Measurements from ENCODE around the gene APOA4. TPM values are rescaled to one million over a fixed set of nuclear protein-coding genes. Genes with fewer than 3 reads are reported as not detected.
A peak's percentile ranks its signal among the peaks of the same experiment; 100 is the strongest.

The APOA4 gene
- total and polyA plus RNA-seq, 2 of the 13 experiments (the other 11 are each of a cell fraction or from before 2014, with no cell fraction given) = 3.8 to 7.2 TPM

DNA sequence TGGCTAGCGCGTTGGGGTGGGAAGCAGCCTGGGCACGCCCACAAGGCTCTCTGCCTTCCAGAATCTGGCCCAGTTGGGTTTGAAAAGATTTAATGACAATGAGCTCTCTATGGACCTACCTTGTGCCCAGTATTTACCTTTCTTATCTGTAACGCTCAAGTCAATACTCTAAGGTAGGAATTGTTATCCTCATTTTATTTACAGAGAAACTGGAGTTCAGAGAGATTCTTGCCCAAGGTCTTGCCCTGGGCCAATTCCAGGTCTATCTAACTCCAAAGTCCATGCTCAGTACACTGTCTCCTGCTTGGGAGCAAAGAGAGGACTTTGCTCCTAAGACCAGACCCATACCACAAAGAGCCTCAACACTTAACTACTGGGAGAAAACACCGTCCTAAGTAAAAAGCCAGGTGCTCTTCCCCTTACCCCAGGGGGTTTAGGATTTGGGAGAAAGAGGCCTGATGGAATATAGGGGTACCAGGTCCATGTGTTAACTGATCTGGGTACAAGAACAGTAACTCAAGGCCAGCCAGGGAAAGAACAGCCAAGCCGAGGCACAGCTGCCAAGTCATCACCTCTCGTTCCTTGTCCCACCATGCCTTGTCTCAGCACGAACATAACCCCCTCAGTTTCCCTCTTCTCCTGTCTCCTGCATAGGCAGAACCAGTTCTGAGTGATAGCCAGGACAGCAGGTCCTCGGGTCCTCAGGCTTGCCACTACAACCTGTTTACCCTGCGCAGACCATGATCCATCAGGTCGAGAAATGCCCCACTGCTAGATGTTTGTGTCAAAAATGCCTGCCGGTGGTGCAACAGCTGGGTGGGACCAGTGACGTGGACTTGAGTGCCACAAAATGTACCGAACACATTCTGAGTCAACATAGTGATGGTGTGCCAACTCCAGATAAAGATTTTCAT lies 14.6 kb downstream of the APOA4 start (continued):
- TF ChIP-seq SIX1 (CRISPR knock-in tag; IDR thresholded peaks at IDR 0.05; ENCODE audit: borderline replicate concordance) (peak; percentile 98), ZNF615 (CRISPR knock-in tag; IDR thresholded peaks at IDR 0.05; ENCODE audit: borderline replicate concordance) (0 out of 2 replicates have a peak, but pooled peaks have one; percentile 8), ZNF772 (CRISPR knock-in tag; IDR thresholded peaks at IDR 0.05) (no peak; the same call in 1 of the 2 replicates), SP140L (CRISPR knock-in tag; IDR thresholded peaks at IDR 0.05; ENCODE audit: borderline replicate concordance) (no peak), ZNF563 (CRISPR knock-in tag; IDR thresholded peaks at IDR 0.05) (0 out of 2 replicates have a peak, but pooled peaks have one; percentile 43), U2AF2 (IDR thresholded peaks at IDR 0.05; ENCODE audit: low read depth, low read length) (no peak)
- TF ChIP-seq, protein P1, sequence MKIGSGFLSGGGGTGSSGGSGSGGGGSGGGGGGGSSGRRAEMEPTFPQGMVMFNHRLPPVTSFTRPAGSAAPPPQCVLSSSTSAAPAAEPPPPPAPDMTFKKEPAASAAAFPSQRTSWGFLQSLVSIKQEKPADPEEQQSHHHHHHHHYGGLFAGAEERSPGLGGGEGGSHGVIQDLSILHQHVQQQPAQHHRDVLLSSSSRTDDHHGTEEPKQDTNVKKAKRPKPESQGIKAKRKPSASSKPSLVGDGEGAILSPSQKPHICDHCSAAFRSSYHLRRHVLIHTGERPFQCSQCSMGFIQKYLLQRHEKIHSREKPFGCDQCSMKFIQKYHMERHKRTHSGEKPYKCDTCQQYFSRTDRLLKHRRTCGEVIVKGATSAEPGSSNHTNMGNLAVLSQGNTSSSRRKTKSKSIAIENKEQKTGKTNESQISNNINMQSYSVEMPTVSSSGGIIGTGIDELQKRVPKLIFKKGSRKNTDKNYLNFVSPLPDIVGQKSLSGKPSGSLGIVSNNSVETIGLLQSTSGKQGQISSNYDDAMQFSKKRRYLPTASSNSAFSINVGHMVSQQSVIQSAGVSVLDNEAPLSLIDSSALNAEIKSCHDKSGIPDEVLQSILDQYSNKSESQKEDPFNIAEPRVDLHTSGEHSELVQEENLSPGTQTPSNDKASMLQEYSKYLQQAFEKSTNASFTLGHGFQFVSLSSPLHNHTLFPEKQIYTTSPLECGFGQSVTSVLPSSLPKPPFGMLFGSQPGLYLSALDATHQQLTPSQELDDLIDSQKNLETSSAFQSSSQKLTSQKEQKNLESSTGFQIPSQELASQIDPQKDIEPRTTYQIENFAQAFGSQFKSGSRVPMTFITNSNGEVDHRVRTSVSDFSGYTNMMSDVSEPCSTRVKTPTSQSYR (CRISPR knock-in tag; IDR thresholded peaks at IDR 0.05; ENCODE audit: borderline replicate concordance) = peak; percentile 78; the same call in 1 of the 2 replicates
- TF ChIP-seq, protein P2, sequence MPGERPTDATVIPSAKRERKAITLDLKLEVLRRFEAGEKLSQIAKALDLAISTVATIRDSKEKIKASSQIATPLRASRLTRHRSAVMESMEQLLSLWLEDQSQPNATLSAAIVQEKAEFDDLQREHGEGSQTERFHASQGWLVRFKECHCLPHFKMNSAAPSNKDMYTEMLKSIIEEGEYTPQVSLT (CRISPR knock-in tag; IDR thresholded peaks at IDR 0.05; ENCODE audit: borderline replicate concordance, low read depth) = no peak
- TF ChIP-seq, protein P3, sequence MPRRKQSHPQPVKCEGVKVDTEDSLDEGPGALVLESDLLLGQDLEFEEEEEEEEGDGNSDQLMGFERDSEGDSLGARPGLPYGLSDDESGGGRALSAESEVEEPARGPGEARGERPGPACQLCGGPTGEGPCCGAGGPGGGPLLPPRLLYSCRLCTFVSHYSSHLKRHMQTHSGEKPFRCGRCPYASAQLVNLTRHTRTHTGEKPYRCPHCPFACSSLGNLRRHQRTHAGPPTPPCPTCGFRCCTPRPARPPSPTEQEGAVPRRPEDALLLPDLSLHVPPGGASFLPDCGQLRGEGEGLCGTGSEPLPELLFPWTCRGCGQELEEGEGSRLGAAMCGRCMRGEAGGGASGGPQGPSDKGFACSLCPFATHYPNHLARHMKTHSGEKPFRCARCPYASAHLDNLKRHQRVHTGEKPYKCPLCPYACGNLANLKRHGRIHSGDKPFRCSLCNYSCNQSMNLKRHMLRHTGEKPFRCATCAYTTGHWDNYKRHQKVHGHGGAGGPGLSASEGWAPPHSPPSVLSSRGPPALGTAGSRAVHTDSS (CRISPR knock-in tag; conservative IDR thresholded peaks at IDR 0.05) = no peak
- TF ChIP-seq, protein P4, sequence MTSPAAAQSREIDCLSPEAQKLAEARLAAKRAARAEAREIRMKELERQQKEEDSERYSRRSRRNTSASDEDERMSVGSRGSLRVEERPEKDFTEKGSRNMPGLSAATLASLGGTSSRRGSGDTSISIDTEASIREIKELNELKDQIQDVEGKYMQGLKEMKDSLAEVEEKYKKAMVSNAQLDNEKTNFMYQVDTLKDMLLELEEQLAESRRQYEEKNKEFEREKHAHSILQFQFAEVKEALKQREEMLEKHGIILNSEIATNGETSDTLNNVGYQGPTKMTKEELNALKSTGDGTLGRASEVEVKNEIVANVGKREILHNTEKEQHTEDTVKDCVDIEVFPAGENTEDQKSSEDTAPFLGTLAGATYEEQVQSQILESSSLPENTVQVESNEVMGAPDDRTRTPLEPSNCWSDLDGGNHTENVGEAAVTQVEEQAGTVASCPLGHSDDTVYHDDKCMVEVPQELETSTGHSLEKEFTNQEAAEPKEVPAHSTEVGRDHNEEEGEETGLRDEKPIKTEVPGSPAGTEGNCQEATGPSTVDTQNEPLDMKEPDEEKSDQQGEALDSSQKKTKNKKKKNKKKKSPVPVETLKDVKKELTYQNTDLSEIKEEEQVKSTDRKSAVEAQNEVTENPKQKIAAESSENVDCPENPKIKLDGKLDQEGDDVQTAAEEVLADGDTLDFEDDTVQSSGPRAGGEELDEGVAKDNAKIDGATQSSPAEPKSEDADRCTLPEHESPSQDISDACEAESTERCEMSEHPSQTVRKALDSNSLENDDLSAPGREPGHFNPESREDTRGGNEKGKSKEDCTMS (CRISPR knock-in tag; conservative IDR thresholded peaks at IDR 0.05) = no peak
- TF ChIP-seq, protein P5, sequence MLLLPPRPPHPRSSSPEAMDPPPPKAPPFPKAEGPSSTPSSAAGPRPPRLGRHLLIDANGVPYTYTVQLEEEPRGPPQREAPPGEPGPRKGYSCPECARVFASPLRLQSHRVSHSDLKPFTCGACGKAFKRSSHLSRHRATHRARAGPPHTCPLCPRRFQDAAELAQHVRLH (CRISPR knock-in tag; IDR thresholded peaks at IDR 0.05; ENCODE audit: borderline replicate concordance, low read depth) = no peak; the same call in 1 of the 2 replicates
- TF ChIP-seq, protein P6, sequence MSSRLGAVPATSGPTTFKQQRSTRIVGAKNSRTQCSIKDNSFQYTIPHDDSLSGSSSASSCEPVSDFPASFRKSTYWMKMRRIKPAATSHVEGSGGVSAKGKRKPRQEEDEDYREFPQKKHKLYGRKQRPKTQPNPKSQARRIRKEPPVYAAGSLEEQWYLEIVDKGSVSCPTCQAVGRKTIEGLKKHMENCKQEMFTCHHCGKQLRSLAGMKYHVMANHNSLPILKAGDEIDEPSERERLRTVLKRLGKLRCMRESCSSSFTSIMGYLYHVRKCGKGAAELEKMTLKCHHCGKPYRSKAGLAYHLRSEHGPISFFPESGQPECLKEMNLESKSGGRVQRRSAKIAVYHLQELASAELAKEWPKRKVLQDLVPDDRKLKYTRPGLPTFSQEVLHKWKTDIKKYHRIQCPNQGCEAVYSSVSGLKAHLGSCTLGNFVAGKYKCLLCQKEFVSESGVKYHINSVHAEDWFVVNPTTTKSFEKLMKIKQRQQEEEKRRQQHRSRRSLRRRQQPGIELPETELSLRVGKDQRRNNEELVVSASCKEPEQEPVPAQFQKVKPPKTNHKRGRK (CRISPR knock-in tag; IDR thresholded peaks at IDR 0.05) = no peak

Data from HepG2 (cell line).